ENCODE measurements around the gene SNRNP25. TPM values are rescaled to one million over a fixed set of nuclear protein-coding genes. Genes with fewer than 3 reads are reported as not detected.
A peak's percentile ranks its signal among the peaks of the same experiment; 100 is the strongest.

Gene SNRNP25
- total and polyA plus RNA-seq, 9 of the 15 experiments (the other 6 are each of a cell fraction or from before 2014, with no cell fraction given) = 59.0 to 176 (median 108) TPM

DNA sequence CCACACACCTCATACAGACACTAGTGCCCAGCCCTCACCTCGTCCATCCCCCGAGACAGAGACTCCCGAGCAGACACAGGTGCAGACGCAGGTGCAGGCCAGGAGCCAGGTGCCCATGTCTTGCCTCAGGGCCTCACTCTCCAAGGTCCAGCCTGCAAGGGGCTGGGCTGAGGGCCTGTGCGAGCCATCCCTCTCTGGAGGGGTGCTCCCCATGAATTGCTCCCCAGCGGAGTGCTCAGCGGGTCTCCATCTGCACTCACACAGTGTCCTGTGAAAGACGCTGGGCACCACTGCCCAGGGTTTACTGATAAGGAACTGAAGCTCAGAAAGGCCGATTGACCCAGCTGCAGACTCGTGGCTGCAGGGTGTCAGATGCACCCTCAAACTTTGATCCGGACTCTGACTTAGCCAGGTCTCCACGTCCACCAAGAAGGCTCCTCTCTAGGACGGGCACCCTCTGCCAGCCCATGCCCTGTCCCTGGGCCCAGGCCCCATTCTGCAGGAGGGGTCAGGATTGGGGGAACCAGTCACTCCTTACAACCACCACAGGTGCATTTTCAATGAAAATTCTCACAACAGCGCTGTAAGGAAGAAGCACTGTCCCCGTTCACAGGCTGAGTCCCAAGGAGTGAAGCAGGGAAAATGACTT, 17.2 kb upstream of the SNRNP25 start:
- H3K9me3 ChIP-seq (replicated peaks; ENCODE audit: control insufficient read depth, insufficient read depth, low read depth, low read length) = no peaks in the 10 kb centered on the region
- ChIA-PET POLR2A (no interaction called here), CTCF (ENCODE audit: low intra/inter-chr PET ratio) (no interaction called here)
- ATAC-seq (no peak), FAIRE-seq (no peak), DNase-seq (ENCODE audit: extremely low read depth in 1 of 4, low spot score in 3 of 4) (no peak)
- H3K9me1 ChIP-seq (ENCODE audit: control insufficient read depth, insufficient read depth, low read length) = no peaks in the 10 kb centered on the region
- no peak overlapping the region for H3K4me3 ChIP-seq
- BruUV-seq (replicated peaks) = no TSS peak
- 87% methylated on average over 15 of the region's 15 CpGs for WGBS (ENCODE audit: insufficient coverage, low coverage, missing lambda C conversion rate)
- no peaks in the 10 kb centered on the region for H3K79me2 ChIP-seq (ENCODE audit: control insufficient read depth, insufficient read depth, low read length)
- peaks cover 42% of the 10 kb centered on the region for H3K36me3 ChIP-seq (ENCODE audit: control insufficient read depth, insufficient read depth, low read length)
- no peak overlapping the region for H3K27ac ChIP-seq (ENCODE audit: extremely low read depth, low read depth, low read length)
- peaks cover 4% of the 10 kb centered on the region; the same call in 1 of the 2 replicates for H4K20me1 ChIP-seq (replicated peaks; ENCODE audit: control insufficient read depth, insufficient read depth, low read length)
- H3K9ac ChIP-seq (ENCODE audit: insufficient read depth in 1 of 2, low read depth in 2 of 2, low read length in 2 of 2) = 0 out of 4 replicates have a peak overlapping the region, but pooled peaks of 1 of the 2 experiments have one; percentile 52
- H3K4me2 ChIP-seq (ENCODE audit: insufficient read depth, low read length) = no peak overlapping the region
- peaks cover under 1 to 44% of the 10 kb centered on the region in 2 experiments for H3K4me1 ChIP-seq (replicated peaks in 1 of 2; ENCODE audit: control insufficient read depth in 2 of 2, insufficient read depth in 2 of 2, low read length in 2 of 2)
- no peak for TF ChIP-seq SRSF1 (IDR thresholded peaks at IDR 0.05; ENCODE audit: low read depth, low read length)
- no peak for TF ChIP-seq TBL1XR1 (IDR thresholded peaks at IDR 0.05; ENCODE audit: low read length in 2 of 2)
- TF ChIP-seq ZNF263 (CRISPR knock-in tag; IDR thresholded peaks at IDR 0.05; ENCODE audit: borderline replicate concordance) = peak; percentile 51
- intact Hi-C loops (cut with micrococcal nuclease) = no loop called here
- no peaks in the 10 kb centered on the region for H3K27me3 ChIP-seq (ENCODE audit: control insufficient read depth in 2 of 2, insufficient read depth in 2 of 2, low read length in 2 of 2)
- H2AFZ ChIP-seq (ENCODE audit: low read depth, low read length) = no peak overlapping the region
- in situ Hi-C loops (cut with MboI) = no loop called here

DNA sequence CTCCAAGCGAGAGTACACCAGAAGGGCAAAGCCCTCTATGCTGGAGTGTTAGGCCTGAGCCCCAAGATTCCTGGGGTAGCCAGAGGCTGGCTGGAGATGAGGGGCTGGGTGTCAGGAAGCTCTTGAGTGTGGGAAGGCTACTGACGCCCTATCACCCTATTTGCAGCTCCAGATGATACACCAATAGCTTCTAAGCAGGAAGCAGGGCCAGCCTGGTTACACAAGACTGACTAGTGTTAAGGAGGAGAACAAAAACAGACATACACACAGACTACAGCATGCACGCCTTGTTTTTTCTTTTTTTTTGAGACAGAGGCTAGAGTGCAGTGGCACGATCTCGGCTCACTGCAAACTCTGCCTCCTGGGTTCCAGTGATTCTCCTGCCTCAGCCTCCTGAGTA, 16.1 kb upstream of the SNRNP25 start:
- Histone ChIP-seq H3K79me2 (ENCODE audit: control insufficient read depth, insufficient read depth, low read length) (no peaks in the 10 kb centered on the region), H3K4me3 (no peak overlapping the region), H3K27ac (ENCODE audit: extremely low read depth, low read depth, low read length) (no peak overlapping the region), H3K27me3 (ENCODE audit: control insufficient read depth in 2 of 2, insufficient read depth in 2 of 2, low read length in 2 of 2) (no peaks in the 10 kb centered on the region), H3K36me3 (ENCODE audit: control insufficient read depth, insufficient read depth, low read length) (peaks cover 52% of the 10 kb centered on the region), H4K20me1 (replicated peaks; ENCODE audit: control insufficient read depth, insufficient read depth, low read length) (peaks cover 14% of the 10 kb centered on the region), H3K9me3 (replicated peaks; ENCODE audit: control insufficient read depth, insufficient read depth, low read depth, low read length) (no peaks in the 10 kb centered on the region), H3K9ac (ENCODE audit: insufficient read depth in 1 of 2, low read depth in 2 of 2, low read length in 2 of 2) (no peak overlapping the region), H3K4me2 (ENCODE audit: insufficient read depth, low read length) (no peak overlapping the region), H3K9me1 (ENCODE audit: control insufficient read depth, insufficient read depth, low read length) (no peaks in the 10 kb centered on the region), H2AFZ (ENCODE audit: low read depth, low read length) (no peak overlapping the region), H3K4me1 (replicated peaks in 1 of 2; ENCODE audit: control insufficient read depth in 2 of 2, insufficient read depth in 2 of 2, low read length in 2 of 2) (peaks cover 11 to 51% of the 10 kb centered on the region in 2 experiments)
- no peak for DNase-seq (ENCODE audit: extremely low read depth in 1 of 4, low spot score in 3 of 4)
- TF ChIP-seq, protein P1, sequence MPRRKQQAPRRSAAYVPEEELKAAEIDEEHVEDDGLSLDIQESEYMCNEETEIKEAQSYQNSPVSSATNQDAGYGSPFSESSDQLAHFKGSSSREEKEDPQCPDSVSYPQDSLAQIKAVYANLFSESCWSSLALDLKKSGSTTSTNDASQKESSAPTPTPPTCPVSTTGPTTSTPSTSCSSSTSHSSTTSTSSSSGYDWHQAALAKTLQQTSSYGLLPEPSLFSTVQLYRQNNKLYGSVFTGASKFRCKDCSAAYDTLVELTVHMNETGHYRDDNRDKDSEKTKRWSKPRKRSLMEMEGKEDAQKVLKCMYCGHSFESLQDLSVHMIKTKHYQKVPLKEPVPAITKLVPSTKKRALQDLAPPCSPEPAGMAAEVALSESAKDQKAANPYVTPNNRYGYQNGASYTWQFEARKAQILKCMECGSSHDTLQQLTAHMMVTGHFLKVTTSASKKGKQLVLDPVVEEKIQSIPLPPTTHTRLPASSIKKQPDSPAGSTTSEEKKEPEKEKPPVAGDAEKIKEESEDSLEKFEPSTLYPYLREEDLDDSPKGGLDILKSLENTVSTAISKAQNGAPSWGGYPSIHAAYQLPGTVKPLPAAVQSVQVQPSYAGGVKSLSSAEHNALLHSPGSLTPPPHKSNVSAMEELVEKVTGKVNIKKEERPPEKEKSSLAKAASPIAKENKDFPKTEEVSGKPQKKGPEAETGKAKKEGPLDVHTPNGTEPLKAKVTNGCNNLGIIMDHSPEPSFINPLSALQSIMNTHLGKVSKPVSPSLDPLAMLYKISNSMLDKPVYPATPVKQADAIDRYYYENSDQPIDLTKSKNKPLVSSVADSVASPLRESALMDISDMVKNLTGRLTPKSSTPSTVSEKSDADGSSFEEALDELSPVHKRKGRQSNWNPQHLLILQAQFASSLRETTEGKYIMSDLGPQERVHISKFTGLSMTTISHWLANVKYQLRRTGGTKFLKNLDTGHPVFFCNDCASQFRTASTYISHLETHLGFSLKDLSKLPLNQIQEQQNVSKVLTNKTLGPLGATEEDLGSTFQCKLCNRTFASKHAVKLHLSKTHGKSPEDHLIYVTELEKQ (CRISPR knock-in tag; IDR thresholded peaks at IDR 0.05) = no peak
- TF ChIP-seq, protein P2, sequence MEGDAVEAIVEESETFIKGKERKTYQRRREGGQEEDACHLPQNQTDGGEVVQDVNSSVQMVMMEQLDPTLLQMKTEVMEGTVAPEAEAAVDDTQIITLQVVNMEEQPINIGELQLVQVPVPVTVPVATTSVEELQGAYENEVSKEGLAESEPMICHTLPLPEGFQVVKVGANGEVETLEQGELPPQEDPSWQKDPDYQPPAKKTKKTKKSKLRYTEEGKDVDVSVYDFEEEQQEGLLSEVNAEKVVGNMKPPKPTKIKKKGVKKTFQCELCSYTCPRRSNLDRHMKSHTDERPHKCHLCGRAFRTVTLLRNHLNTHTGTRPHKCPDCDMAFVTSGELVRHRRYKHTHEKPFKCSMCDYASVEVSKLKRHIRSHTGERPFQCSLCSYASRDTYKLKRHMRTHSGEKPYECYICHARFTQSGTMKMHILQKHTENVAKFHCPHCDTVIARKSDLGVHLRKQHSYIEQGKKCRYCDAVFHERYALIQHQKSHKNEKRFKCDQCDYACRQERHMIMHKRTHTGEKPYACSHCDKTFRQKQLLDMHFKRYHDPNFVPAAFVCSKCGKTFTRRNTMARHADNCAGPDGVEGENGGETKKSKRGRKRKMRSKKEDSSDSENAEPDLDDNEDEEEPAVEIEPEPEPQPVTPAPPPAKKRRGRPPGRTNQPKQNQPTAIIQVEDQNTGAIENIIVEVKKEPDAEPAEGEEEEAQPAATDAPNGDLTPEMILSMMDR (IDR thresholded peaks at IDR 0.05 in 2 of 3, conservative IDR thresholded peaks at IDR 0.05 in 1 of 3; ENCODE audit: insufficient read depth in 2 of 3, low read depth in 1 of 3, low read length in 3 of 3) = no peak
- no peak for TF ChIP-seq XRCC4 (IDR thresholded peaks at IDR 0.05; ENCODE audit: extremely low read depth, insufficient read depth, insufficient read length)
- TF ChIP-seq SMARCB1 (IDR thresholded peaks at IDR 0.05; ENCODE audit: insufficient read length, low read depth) = no peak
- no peak for TF ChIP-seq HNRNPLL (IDR thresholded peaks at IDR 0.05; ENCODE audit: low read depth, low read length, poor library complexity, severe bottlenecking)
- TF ChIP-seq ZNF785 (CRISPR knock-in tag; IDR thresholded peaks at IDR 0.05) = no peak
- 85% methylated on average over 5 of the region's 5 CpGs for WGBS (ENCODE audit: insufficient coverage, low coverage, missing lambda C conversion rate)
- in situ Hi-C loops (cut with MboI) = no loop called here
- BruUV-seq (replicated peaks) = no TSS peak
- CTCF ChIA-PET (ENCODE audit: low intra/inter-chr PET ratio) = no interaction called here
- intact Hi-C loops (cut with micrococcal nuclease) = no loop called here
- POLR2A ChIA-PET = no interaction called here
- ATAC-seq = no peak
- no peak for FAIRE-seq
